Liver (tissue), 9 donors: Measurements from ENCODE around the gene RNF41. TPM values are rescaled to one million over a fixed set of nuclear protein-coding genes. Genes with fewer than 3 reads are reported as not detected.

Source experiments
- DNase-seq: peaks from one replicate; pipeline ENCODE4 v3.0.0-alpha.2; 2017; ENCODE audit warnings: low spot score
- H3K27ac ChIP-seq, 2 donors: one replicate each; pipeline ENCODE4 v1.7.0; 2013; ENCODE audit warnings: inconsistent platforms in 2 of 2, low read length in 2 of 2, control low read depth in 1 of 2, low read depth in 1 of 2, mild to moderate bottlenecking in 1 of 2
- H3K27me3 ChIP-seq, 4 donors: one replicate each; pipeline versions ENCODE4 v1.6.1 to v1.7.0; 2013; ENCODE audit warnings: low read length in 3 of 4, inconsistent platforms in 1 of 4, mild to moderate bottlenecking in 1 of 4, moderate library complexity in 1 of 4; ENCODE audit not compliant: control insufficient read depth in 4 of 4, insufficient read depth in 4 of 4
- H3K36me3 ChIP-seq, 4 donors: one replicate each; pipeline versions ENCODE4 v1.6.1 to v1.7.0; 2013; ENCODE audit warnings: low read length in 3 of 4, mild to moderate bottlenecking in 3 of 4, low read depth in 1 of 4, moderate library complexity in 1 of 4; ENCODE audit not compliant: control insufficient read depth in 4 of 4, insufficient read depth in 3 of 4
- H3K4me1 ChIP-seq, 4 donors: one replicate each; pipeline versions ENCODE4 v1.6.1 to v1.7.0; 2013; ENCODE audit warnings: low read length in 3 of 4, mild to moderate bottlenecking in 3 of 4, moderate library complexity in 1 of 4; ENCODE audit not compliant: control insufficient read depth in 4 of 4, insufficient read depth in 4 of 4
- H3K4me3 ChIP-seq, 3 donors: one replicate each; pipeline versions ENCODE4 v1.6.1 to v1.7.0; 2013; ENCODE audit warnings: low read length in 3 of 3, control low read depth in 1 of 3, low read depth in 1 of 3, mild to moderate bottlenecking in 1 of 3
- H3K9ac ChIP-seq, 2 donors: one replicate each; pipeline ENCODE4 v1.7.0; 2013; ENCODE audit warnings: low read length in 2 of 2, mild to moderate bottlenecking in 2 of 2, moderate library complexity in 2 of 2, control low read depth in 1 of 2, low read depth in 1 of 2
- H3K9me3 ChIP-seq, 4 donors: one replicate each; pipeline versions ENCODE4 v1.6.1 to v1.7.0; 2013; ENCODE audit warnings: low read length in 3 of 4; ENCODE audit not compliant: control insufficient read depth in 4 of 4
- EGR1 ChIP-seq, 2 donors: IDR thresholded peaks; 2 replicates each; pipeline ENCODE4 v1.6.1; 2016 to 2018; ENCODE audit warnings: antibody characterized with exemption in 2 of 2, low read depth in 2 of 2
- FOXA1 ChIP-seq: IDR thresholded peaks from 2 replicates; pipeline ENCODE4 v1.6.1; 2016; ENCODE audit warnings: antibody characterized with exemption
- FOXA2 ChIP-seq: IDR thresholded peaks from 2 replicates; pipeline ENCODE4 v1.6.1; 2016; ENCODE audit warnings: antibody characterized with exemption
- GABPA ChIP-seq, 2 donors: IDR thresholded peaks in 1 of 2; conservative IDR thresholded peaks in 1 of 2; 2 replicates each; pipeline ENCODE4 v1.6.1; 2016; ENCODE audit warnings: antibody characterized with exemption in 2 of 2, mild to moderate bottlenecking in 1 of 2, moderate library complexity in 1 of 2
- HNF4A ChIP-seq, 2 donors: conservative IDR thresholded peaks; 2 replicates each; pipeline ENCODE4 v1.6.1; 2016; ENCODE audit warnings: antibody characterized with exemption in 2 of 2, mild to moderate bottlenecking in 2 of 2
- NR2F2 ChIP-seq: IDR thresholded peaks from 2 replicates; pipeline ENCODE4 v1.6.1; 2016; ENCODE audit warnings: antibody characterized with exemption
- RAD21 ChIP-seq, 2 donors: IDR thresholded peaks; 2 replicates each; pipeline ENCODE4 v1.6.1; 2016; ENCODE audit warnings: antibody characterized with exemption in 2 of 2, mild to moderate bottlenecking in 2 of 2
- RXRA ChIP-seq, 2 donors: IDR thresholded peaks; 2 replicates each; pipeline ENCODE4 v1.6.1; 2017 to 2018; ENCODE audit warnings: antibody characterized with exemption in 2 of 2, mild to moderate bottlenecking in 1 of 2
- TAF1 ChIP-seq: conservative IDR thresholded peaks from 2 replicates; pipeline ENCODE4 v1.6.1; 2016; ENCODE audit warnings: antibody characterized with exemption, mild to moderate bottlenecking
- ZBTB33 ChIP-seq: IDR thresholded peaks from 2 replicates; pipeline ENCODE4 v1.6.1; 2016; ENCODE audit warnings: antibody characterized with exemption
- WGBS: extraction: QIAGEN DNeasy Blood & Tissue Kit; methylation state at CpG from one replicate; pipeline ENCODE4 v1.1.7; 2013; 5-methylcytosine and 5-hydroxymethylcytosine counted together
- polyA plus RNA-seq, 2 donors: library from polyadenylated mRNA; stranded (reverse) in 1 of 2; unstranded in 1 of 2; fragments of 200-250 nt in 1 of 2; fragments of >200 nt in 1 of 2; fragmentation: Nextera tagmentation in 1 of 2; extraction: Ambion mirVana in 1 of 2; gene quantifications; one replicate each; pipeline versions ENCODE4 v1.2.1 to v1.2.3, GENCODE V29; 2013 to 2015
- total RNA-seq, 2 donors: library from RNA; depleted of rRNA; stranded (reverse); fragments of >200 nt; gene quantifications; one replicate each; pipeline ENCODE4 v1.2.3, GENCODE V29; 2014
- TF ChIP-seq, protein P1 (sequence below): fragments of 150-350 bp; IDR thresholded peaks from 2 replicates; pipeline ENCODE4 v1.5.1; 2017; ENCODE audit warnings: improper control_type of control experiment, low read depth, low read length; ENCODE audit not compliant: missing input control
- TF ChIP-seq, protein P2 (sequence below): IDR thresholded peaks from 2 replicates; pipeline ENCODE4 v1.6.1; 2016; ENCODE audit warnings: antibody characterized with exemption, mild to moderate bottlenecking
- TF ChIP-seq, protein P3 (sequence below): IDR thresholded peaks from 2 replicates; pipeline ENCODE4 v1.6.1; 2016; ENCODE audit warnings: antibody characterized with exemption
- donor health status: healthy.
- donor health status: healthy.
- donor health status: healthy.
- donor health status: healthy.
- donor health status: healthy.

Gene RNF41
- total and polyA plus RNA-seq, 4 donors, result 7.6 to 31.8 (median 16.8) TPM

DNA sequence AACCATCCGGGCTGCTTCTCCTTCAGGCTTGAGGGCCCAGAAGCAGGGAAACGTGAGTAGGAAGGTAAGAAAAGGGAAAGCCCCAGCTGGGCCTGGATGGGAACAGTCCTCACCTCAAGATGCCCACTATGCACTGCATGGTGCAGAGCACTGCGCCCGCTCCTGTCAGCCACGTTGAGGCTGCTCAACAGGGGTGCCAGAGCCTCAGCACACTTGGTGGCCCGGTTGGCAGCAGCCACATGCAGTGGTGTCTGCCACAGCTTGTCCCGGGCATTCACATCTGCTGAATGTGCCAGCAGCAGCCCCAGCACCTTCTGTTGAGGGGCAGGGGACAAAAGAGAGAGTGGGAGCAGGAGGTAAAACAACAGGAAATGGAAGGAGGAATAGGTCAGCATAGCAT, 33.9 kb upstream of the RNF41 start:
- H3K9ac ChIP-seq, result no peak overlapping the region

DNA sequence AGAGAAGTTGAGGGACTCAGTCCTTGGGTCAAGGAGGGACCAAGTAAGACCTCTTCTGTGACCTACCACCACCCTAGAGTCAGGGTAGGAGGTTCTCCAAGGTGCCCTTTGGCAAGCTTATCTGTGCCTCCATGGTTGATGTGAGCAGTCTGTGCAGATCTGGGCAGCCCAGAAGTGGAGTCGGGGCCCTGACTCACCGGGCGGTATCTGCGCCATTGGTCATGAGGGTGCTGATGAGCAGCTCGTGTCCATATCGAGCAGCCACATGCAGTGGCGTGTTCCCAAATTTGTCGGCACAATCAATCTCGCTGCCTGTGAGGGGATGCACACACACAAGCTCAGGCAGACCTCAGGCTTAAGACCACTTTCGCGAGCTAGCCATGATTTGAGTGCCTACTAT, 31.4 kb upstream of the RNF41 start:
- Histone ChIP-seq H3K36me3 (peaks cover 12 to 55% (median 38%) of the 10 kb centered on the region in 4 donors), H3K9me3 (no peaks in the 10 kb centered on the region), H3K4me1 (peaks cover 0 to 14% (median 10%) of the 10 kb centered on the region in 4 donors), H3K9ac (no peak overlapping the region), H3K4me3 (no peak overlapping the region), H3K27ac (no peak overlapping the region), H3K27me3 (no peaks in the 10 kb centered on the region)
- WGBS, result 98% methylated on average over 11 of the region's 11 CpGs
- no peak for DNase-seq
- TF ChIP-seq FOXA1 (no peak), ZBTB33 (no peak), RXRA (IDR thresholded peaks at IDR 0.05) (no peak), RAD21 (IDR thresholded peaks at IDR 0.05) (no peak), HNF4A (conservative IDR thresholded peaks at IDR 0.05) (no peak), FOXA2 (no peak), EGR1 (IDR thresholded peaks at IDR 0.05; ENCODE audit: low read depth in 2 of 2) (no peak), NR2F2 (no peak)
- TF ChIP-seq, protein P1, sequence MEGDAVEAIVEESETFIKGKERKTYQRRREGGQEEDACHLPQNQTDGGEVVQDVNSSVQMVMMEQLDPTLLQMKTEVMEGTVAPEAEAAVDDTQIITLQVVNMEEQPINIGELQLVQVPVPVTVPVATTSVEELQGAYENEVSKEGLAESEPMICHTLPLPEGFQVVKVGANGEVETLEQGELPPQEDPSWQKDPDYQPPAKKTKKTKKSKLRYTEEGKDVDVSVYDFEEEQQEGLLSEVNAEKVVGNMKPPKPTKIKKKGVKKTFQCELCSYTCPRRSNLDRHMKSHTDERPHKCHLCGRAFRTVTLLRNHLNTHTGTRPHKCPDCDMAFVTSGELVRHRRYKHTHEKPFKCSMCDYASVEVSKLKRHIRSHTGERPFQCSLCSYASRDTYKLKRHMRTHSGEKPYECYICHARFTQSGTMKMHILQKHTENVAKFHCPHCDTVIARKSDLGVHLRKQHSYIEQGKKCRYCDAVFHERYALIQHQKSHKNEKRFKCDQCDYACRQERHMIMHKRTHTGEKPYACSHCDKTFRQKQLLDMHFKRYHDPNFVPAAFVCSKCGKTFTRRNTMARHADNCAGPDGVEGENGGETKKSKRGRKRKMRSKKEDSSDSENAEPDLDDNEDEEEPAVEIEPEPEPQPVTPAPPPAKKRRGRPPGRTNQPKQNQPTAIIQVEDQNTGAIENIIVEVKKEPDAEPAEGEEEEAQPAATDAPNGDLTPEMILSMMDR, result no peak
- TF ChIP-seq, protein P2, sequence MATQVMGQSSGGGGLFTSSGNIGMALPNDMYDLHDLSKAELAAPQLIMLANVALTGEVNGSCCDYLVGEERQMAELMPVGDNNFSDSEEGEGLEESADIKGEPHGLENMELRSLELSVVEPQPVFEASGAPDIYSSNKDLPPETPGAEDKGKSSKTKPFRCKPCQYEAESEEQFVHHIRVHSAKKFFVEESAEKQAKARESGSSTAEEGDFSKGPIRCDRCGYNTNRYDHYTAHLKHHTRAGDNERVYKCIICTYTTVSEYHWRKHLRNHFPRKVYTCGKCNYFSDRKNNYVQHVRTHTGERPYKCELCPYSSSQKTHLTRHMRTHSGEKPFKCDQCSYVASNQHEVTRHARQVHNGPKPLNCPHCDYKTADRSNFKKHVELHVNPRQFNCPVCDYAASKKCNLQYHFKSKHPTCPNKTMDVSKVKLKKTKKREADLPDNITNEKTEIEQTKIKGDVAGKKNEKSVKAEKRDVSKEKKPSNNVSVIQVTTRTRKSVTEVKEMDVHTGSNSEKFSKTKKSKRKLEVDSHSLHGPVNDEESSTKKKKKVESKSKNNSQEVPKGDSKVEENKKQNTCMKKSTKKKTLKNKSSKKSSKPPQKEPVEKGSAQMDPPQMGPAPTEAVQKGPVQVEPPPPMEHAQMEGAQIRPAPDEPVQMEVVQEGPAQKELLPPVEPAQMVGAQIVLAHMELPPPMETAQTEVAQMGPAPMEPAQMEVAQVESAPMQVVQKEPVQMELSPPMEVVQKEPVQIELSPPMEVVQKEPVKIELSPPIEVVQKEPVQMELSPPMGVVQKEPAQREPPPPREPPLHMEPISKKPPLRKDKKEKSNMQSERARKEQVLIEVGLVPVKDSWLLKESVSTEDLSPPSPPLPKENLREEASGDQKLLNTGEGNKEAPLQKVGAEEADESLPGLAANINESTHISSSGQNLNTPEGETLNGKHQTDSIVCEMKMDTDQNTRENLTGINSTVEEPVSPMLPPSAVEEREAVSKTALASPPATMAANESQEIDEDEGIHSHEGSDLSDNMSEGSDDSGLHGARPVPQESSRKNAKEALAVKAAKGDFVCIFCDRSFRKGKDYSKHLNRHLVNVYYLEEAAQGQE, result no peak

More for the DNA sequence above, 33.9 kb upstream of the RNF41 start:
- Histone ChIP-seq H3K36me3 (peaks cover 8 to 40% (median 25%) of the 10 kb centered on the region in 4 donors), H3K4me3 (no peak overlapping the region), H3K27ac (no peak overlapping the region), H3K4me1 (peaks cover 1 to 20% (median 15%) of the 10 kb centered on the region in 4 donors), H3K9me3 (no peaks in the 10 kb centered on the region), H3K27me3 (no peaks in the 10 kb centered on the region)
- DNase-seq, result no peak
- TF ChIP-seq TAF1, result no peak
- no peak for TF ChIP-seq ZBTB33
- no peak for TF ChIP-seq RXRA (IDR thresholded peaks at IDR 0.05)
- TF ChIP-seq GABPA (IDR thresholded peaks at IDR 0.05 in 1 of 2, conservative IDR thresholded peaks at IDR 0.05 in 1 of 2), result no peak
- no peak for TF ChIP-seq HNF4A (conservative IDR thresholded peaks at IDR 0.05)
- no peak for TF ChIP-seq RAD21 (IDR thresholded peaks at IDR 0.05)
- TF ChIP-seq, protein P2, result no peak
- TF ChIP-seq, protein P3, sequence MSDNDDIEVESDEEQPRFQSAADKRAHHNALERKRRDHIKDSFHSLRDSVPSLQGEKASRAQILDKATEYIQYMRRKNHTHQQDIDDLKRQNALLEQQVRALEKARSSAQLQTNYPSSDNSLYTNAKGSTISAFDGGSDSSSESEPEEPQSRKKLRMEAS, result no peak
- WGBS, result 92% methylated on average over 7 of the region's 7 CpGs
